HG03442 (cell line): Measurements from ENCODE around the gene ZNF438.

ENCODE experiments used
- ATAC-seq: cut with Tn5 transposase; IDR thresholded peaks from one replicate; pipeline ENCODE4 v1.9.1; 2021; ENCODE audit warnings: mild to moderate bottlenecking, moderate library complexity; ENCODE audit not compliant: unreplicated experiment

Gene ZNF438

DNA sequence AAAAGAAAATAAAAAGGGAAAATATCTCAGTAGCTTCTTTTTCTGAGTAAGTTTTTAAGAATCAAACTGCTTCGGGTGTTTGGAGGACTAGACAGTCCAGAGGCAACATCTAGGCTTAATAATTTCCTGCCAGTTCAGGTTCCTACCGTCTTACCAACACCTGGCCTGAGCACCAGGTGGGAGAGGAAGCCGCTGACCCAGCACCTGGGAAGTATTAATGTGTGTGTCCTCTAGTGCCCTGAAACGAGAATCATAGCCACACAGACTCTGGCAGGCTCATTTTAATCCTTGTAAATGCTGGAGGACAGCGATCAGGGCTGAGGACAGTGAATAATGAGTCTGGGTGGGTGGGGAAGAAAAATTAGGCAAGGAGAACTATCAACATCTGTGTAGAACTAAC is 137.4 kb downstream of the ZNF438 start:
- ATAC-seq, result no peak

DNA sequence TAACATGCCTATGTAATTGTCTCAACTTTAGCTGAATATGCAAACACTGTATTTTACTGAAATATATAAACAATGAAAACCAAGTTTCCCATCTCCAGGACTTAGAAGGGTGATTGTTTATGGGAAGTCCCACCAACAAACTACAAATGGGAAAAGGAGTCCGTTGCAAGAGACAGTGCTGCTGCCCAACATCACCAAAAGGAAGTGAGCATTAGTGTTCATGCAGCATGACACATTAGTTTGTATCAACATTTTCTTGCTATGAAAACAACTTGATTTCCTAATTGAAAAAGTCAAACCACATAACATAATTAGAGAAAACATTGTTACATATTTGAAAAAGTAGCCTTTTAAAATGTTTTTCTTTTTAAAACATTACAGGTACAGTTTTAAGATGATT is 138.5 kb downstream of the ZNF438 start:
- no peak for ATAC-seq

DNA sequence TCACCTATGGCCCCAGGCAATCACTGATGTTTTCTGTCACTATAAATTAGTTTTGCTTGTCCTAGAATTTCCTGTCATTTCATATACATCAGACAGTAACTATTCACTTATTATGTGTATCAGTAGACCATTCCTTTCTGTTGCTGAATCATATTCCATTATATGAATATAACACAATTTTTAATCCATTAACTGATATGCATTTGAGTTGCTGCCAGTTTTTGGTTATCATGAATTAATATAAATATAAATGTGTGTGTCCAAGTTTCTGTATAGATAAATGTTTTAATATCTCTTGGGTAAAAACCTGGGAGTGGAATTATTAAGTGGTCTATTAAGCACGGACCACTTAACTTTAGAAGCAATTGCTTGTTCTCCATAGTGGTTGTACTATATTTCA is 143.8 kb downstream of the ZNF438 start:
- no peak for ATAC-seq

DNA sequence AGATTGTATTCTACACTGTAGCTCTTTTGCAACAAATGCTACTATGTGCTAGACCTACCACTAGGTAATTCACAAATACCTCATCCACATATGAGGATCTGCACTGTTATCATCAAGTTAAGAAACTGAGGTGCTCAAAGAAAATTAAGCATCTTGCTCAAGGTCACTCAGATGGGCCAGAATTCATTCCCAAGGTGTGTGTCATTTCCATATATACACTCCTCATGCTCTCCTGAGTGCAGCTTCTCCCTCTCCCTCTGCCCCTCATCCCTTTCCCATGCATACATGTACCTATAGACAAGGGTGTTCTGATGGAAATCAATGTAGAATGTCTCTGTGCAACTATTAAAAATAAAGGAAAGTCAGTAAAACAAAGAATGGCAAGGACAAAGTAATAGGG is 146.2 kb downstream of the ZNF438 start:
- ATAC-seq, result no peak

DNA sequence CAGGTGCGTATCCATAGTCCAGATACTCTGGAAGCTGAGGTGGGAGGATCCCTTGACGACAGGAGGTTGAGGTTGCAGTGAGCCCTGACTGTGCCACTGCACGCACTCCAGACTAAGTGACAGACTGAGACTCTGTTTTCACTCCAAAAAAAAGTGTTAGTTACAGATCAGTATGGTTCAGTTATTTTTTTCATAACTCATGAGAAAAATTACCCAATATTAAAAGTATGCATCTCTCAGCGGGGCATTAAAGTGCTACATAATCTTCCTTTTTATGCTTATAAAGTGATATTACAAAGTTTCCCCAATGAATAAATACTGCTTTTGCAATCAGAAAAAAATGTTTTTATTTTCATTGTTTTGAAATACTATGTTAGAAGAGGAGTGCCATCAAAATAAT is 147.9 kb downstream of the ZNF438 start:
- ATAC-seq, result no peak

DNA sequence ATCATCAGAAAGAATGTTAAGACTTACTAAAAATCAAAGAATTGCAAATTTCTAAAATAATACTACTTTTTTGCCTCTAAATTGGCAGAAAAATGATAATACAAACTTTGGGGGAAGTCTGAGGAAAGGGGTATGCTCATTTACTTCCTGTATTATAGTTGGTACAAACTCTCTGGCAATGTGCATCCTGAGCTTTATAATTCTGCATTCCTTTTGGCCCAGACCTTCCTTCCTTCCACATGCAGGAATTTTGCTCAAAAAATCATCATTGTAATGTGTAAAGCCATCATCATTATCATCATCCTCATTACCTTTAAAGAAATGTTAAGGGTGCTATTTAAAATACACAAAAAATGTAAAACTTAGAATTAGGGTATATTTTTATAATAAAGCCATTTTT is 148.5 kb downstream of the ZNF438 start:
- no peak for ATAC-seq

DNA sequence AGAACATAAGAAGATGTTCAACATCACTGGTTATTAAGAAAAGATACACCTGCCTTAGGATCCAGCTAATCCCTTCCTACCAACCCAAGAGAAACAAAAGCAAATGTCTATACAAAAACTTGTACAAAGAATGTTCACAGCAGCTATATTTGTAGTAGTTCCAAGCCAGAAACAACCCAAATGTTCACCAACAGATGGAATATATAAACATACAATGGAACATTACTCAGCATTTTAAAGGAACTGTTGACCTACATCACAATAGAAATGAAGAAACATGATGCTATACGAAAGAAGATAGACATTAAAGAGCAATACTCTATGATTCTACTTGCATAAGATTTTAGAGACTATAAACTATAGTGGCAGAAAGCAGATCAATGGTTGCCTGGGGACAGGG is 149.4 kb downstream of the ZNF438 start:
- ATAC-seq, result no peak

DNA sequence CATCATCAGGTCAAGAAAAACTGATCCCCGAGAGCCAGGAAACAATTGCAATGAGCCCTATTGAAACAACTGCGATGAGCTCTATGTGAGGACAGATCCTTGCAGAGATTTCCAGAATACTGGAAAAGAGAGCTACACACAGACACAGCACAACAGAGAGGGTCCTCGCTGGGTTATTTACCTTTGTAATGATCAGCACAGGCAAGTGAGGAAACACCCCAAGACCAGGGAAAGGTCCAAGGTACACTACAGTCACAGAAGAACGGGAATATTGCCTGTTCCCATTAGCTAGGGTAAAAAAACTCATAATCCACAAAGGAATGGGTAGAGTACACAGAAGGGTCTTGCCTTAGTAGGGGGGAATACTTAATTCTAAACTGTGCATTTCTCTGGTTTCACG is 152.7 kb downstream of the ZNF438 start:
- no peak for ATAC-seq

DNA sequence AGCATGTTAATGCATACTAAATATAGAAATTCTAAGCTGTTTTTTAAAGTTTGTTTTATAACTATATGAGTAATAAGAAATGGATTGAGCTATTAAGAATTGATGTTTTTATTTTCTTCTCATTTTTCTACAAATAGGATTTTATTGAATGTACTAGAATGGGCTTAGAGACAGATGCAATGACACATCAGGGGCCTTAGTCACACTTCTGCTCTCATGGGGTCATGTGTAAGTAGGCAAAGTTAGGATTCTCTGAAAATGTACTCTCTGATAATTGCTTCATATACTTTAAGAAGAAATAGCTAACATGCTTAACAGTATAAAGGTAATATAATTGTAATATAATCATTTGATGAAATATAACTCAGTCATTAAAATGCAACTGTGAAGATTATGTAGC is 154.6 kb downstream of the ZNF438 start:
- no peak for ATAC-seq

DNA sequence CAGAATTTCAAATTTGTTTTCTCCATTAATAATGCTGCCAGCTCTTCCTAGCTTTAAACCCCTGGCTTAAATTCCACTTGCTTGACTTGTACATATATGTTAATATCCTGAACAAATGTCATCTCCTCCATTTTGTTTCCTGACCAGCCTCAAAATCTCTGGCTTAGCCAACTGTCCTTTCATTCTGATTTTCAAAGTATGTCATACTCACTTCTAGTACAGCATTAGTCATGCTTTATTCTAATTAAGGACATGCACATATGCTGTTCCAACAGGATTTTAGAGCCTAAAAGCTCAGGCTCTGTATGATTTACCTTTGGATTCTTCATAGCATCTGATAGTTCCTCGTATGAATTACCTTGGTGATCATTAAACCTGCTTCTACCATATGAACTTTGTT is 158.3 kb downstream of the ZNF438 start:
- no peak for ATAC-seq

DNA sequence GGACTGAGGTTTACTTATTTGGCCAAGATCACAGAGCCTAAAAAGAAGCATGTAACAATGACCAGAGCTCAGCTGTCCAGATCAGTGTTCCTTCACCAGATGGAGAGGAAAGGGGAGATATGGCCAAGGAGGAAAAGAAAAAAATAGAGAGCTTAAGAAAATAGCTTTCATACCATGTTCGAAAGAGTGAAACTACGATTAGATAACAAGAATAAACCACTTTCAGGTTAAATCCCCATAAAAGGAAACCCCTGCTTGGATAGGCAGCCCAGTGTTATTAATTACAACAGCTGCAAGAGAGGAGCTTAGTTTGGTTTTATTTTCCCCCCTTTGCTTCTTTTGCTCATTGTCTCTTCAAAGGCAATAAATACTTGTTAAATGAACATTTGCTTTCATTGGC is 160.8 kb downstream of the ZNF438 start:
- no peak for ATAC-seq

DNA sequence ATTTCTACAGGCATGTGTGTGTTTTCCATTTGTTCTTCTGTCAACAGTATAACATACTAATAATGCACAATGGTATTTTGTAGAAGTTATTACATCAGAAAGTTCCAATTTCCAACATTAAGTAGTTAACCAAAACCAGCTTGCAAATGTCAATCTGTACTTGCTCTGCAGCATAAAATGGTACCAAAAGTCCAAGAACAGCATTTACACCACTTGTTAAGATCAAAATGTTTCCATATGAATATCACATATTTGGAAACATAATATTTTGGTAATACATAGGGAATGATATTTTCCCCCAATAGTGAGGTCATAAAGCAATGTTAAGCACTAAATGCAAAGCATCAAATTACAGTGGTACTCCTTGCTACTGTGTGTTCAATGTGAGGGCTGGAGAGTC is 162.1 kb downstream of the ZNF438 start:
- no peak for ATAC-seq

DNA sequence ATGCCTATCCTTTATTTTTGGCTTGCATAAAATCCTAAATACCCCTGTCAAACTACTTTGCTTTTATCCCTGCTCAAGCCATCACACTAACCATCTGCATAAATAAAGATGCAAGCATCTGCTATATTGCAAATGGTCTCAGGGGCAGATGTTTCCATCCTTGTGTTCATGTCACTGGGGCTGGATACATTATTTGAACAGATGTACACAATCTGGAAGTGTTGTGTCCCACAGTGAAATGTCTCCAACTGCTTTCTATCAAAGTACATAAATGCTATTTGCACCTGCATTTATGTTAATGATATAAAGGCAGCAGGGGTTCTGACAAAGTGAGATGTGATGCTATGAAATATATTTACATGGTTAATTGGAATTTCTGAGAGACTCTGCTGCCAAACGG is 163.1 kb downstream of the ZNF438 start:
- ATAC-seq, result no peak

DNA sequence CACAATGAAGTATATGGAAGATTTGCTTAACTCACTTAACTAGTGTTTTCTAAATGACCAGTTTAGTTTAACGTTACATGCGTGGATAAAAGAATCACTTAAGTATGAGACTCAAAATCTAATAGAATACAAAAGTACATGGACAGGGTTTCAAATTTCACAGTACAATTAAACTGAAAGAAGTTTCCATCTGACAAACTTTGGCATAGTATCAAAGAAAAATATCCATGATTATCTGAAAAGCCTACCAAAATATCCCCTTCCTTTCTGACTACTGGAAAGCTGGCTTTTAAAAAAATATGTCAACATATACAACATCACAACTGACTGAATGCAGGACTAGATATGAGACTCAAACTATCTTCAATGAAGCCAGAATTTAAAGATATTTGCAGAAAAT is 164.8 kb downstream of the ZNF438 start:
- no peak for ATAC-seq

DNA sequence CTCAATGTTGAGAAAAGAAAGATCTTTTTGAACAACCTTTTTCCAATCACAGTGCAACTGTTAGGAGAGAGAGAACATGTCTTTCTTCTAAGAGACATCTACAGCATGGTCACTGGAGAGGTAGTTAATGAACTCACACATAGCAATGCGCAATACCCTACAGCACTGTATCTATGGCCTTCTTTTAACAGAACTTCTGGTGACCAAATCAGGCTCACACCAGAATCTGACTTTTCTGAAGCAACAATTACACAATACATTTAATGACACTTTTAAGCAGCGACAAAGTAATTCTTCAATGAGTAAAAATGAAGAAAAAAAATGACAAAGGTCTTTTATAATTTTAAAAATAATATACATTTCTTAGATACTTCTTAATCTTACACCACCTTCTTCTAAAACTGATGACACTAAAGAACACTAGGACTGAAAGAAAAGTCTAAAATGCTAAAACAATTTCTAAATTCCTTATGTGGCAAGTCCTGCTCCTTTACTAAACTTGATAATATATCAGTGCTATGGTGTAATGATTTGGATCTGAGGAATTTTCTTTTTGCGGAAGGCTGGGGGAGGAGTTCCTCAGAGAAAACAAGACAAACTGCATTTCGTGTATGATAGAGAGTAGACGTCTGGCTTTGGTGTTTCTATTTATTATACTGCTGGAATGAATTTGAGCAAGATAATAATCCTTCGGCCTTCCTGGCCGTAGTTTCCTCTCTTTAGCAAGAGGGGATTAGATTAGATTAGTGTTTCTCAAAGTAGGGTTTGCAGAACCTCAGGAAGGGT is 166.3 kb downstream of the ZNF438 start:
- ATAC-seq, result no peak

DNA sequence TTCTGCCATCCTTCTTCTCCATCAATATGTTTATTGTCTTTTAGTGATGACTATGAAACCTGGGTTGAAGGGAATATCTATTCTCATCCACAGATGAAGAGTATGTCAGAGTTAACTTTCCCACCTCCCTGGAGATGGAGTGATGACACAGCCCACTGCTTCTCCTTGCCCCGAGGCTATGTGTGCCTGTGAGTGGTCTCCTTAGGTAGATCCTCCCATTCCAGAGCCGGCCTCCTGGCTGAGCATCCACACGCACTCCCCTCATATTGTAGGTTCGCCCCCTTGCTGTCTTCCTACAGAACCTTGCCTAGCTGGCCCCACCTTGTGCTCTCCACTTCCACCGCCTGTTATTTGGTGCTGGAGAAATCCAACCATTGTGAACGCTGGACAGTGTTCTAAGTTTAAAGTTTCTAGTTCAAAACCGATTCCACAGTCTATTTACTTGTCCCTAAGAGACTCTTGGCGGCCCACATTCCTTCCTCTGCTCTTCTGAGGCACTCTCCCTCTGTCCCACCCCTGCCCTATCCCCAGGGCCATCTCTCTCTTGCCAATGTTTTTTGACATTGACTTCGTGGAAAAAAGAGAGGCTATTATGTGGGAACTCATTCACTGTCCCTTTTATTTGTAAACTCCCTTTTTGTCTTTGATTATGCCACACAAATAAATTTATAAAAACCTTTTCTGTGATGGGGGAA is 168.0 kb downstream of the ZNF438 start:
- no peak for ATAC-seq

DNA sequence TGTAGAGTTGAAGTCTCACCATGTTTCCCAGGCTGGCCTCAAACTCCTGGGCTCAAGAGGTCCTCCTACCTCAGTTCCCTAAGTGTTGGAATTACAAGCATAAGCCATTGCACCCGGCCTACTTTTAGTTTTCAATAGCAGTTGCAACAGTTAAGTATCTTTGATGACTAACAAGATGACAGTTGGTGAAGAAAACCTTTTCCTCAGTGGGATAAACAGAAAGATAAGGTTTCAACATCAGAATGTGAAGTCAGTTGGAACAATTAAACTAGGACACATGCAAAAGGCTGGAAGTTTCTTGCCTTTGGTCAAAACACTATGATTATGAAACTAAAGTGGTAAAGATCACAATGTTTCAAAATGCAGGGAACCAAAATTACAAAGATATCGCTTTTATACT is 169.2 kb downstream of the ZNF438 start:
- ATAC-seq, result no peak

DNA sequence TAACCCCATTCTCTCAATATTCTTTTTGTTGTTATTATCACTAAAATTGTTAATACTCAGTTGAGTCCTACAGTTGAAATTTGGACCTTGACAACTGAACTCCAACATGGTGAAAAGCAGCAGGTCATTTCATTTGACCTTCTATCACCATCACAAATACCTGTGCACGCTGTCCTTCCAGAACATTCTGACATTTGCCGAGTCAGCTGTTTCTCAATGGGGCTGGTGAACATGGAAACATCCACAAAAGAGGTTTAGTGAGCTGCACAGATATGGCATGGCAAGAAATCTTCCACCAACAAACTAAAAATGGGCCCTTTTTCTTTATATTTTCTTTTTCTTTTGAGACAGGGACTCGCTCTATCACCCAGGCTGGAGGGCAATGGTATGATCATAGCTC is 169.7 kb downstream of the ZNF438 start:
- ATAC-seq, result no peak

DNA sequence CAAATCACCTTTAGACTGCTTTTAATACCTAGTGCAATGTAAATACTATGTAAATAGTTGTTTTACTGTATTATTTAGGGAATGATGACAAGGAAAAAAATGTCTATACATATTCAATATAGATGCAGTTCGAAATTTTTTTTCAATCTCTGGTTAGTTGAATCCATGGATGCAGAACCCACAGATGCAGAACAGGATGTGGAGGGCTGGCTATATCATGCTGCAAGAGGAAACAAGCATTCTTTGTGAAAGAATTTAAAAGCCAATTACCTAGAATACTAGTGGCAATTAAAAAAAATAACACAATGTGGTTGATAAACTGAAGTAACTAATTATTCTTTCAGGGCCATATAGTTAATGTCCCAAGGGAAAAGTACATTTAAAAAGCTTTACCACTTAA is 170.4 kb downstream of the ZNF438 start:
- no peak for ATAC-seq

DNA sequence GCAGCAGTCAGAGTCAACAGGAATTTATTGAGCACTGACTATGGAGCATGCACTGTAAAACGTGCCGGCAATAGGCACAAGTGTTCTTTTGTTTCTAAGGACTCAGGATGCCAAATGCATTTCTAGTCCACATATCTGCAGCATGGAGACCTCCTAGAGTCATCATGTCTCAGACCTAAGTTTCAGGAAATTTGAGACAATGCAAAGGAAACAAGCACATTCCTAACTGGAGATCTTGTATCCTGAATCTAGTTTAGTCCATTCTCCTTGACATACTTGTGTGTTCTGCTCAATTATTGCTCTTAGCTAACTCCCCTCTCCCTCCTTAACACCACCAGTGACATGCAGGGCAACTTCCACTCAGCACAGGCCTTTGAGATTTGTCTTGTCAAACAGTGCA is 173.2 kb downstream of the ZNF438 start:
- no peak for ATAC-seq

DNA sequence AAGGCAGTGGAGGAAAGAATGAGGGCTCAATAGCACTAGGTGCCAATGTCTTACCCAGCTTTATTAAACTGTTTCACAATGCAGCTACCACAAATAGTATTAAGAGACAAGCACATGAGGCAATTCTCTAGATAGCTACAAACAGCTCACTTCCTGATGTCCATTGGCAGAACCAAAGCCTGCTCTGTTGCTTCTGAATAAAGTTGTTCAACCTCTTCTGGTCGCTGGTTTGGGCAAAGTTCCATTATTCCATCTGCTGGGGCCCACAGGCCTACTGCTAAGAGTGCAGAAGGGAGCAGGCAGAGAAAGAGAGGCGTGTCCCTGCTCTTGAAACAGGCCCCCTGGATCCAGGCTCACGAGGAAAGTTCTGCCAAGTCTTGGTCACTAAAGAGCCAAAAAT is 173.9 kb downstream of the ZNF438 start:
- no peak for ATAC-seq

DNA sequence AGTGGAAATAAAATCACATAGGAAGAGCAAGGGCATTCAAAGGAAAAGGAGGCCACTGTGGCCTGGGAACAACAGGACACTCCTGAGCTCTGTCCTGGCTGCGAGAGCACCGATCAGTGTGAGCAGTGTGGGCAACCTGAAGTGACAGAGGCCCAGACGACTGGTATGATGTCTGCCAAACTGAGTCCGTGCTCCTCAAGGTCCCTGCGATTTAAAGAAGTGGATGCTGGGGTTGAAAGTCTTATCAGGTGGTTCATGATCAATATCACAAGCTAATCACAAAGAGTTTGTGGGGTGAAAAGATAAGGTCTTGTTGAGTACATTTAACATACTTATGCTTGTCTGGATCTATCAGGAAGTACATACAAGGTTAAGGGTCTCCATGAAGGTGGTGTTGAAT is 176.5 kb downstream of the ZNF438 start:
- no peak for ATAC-seq

DNA sequence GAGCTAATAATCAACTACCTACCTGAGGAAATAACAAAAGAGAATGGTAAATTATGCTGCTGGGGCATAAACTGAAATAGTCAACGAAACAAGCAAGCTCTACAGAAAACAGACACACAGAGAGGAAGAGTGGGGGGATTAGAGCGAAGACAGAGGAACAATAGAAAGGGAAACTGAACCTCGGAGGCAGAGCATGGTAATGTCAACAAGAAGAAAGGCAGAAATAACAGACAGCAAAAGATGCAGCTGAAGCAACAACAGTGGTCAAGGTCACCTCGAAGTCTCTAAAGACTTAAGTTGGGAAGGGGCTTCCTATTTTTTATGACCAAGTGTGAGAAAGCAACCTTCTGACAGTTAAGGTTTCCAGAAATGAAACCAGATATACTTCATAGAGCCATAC is 177.0 kb downstream of the ZNF438 start:
- ATAC-seq, result no peak
